Gastrocnemius medialis (tissue), 4 donors: ENCODE data around the gene KRT85. TPM values are rescaled to one million over a fixed set of nuclear protein-coding genes. Genes with fewer than 3 reads are reported as not detected.

ENCODE experiments used
- ATAC-seq, 2 donors: fragments of 150-250 bp; one replicate each; pipeline ENCODE4 v1.9.1; 2016
- DNase-seq, 2 donors: peaks; one replicate each; pipeline ENCODE4 v3.0.0-alpha.2; 2019
- H3K27ac ChIP-seq, 4 donors: fragments of 200-600 bp; sonication (generic); 1 replicate in 1 of 4; 2 replicates in 3 of 4; pipeline ENCODE4 v1.5.1; 2016 to 2018; ENCODE audit warnings: mild to moderate bottlenecking in 2 of 4, moderate library complexity in 1 of 4
- H3K27me3 ChIP-seq, 3 donors: fragments of 200-600 bp; sonication (generic) in 2 of 3; 1 replicate in 1 of 3; 2 replicates in 2 of 3; pipeline versions ENCODE4 v1.5.1 to v1.6.0; 2016 to 2019; ENCODE audit warnings: mild to moderate bottlenecking in 1 of 3, moderate library complexity in 1 of 3
- H3K36me3 ChIP-seq, 2 donors: fragments of 200-600 bp; sonication (generic) in 1 of 2; one replicate each; pipeline ENCODE4 v1.5.1; 2017 to 2018
- H3K4me1 ChIP-seq, 2 donors: fragments of 200-600 bp; sonication (generic) in 1 of 2; one replicate each; pipeline ENCODE4 v1.5.1; 2016 to 2017; ENCODE audit warnings: mild to moderate bottlenecking in 2 of 2
- H3K4me3 ChIP-seq, 4 donors: fragments of 200-600 bp; sonication (generic) in 3 of 4; 1 replicate in 1 of 4; 2 replicates in 3 of 4; pipeline ENCODE4 v1.5.1; 2016 to 2019; ENCODE audit warnings: mild to moderate bottlenecking in 2 of 4
- H3K9me3 ChIP-seq, 3 donors: fragments of 200-600 bp; sonication (generic) in 2 of 3; 1 replicate in 1 of 3; 2 replicates in 2 of 3; pipeline ENCODE4 v1.5.1; 2016 to 2019
- CTCF ChIP-seq, 5 experiments: fragments of 450-650 bp in 3 of 5; fragments of 200-600 bp in 2 of 5; sonication (generic) in 2 of 5; IDR thresholded peaks in 4 of 5; conservative IDR thresholded peaks in 1 of 5; 1 replicate in 4 of 5; 2 replicates in 1 of 5; pipeline ENCODE4 v1.5.1; 2016 to 2019; ENCODE audit warnings: antibody characterized with exemption in 5 of 5, mild to moderate bottlenecking in 3 of 5, moderate library complexity in 3 of 5
- POLR2A ChIP-seq, 2 donors: fragments of 450-650 bp; IDR thresholded peaks; one replicate each; pipeline ENCODE4 v1.6.1; 2017; ENCODE audit warnings: antibody characterized with exemption in 2 of 2, mild to moderate bottlenecking in 2 of 2, moderate library complexity in 2 of 2
- in situ Hi-C, 4 donors: fragments of 200-750 bp; cut with MboI; loops; one replicate each; pipeline versions ENCODE4 v1.15.0 to v1.8.0; 2017; ENCODE audit warnings: low sequenced_read_pairs in 4 of 4
- intact Hi-C: fragments of 100-400 bp; cut with DNase I; formaldehyde crosslinking; loops from one replicate; pipeline ENCODE4 v1.15.1; 2023; ENCODE audit warnings: low total_unique reads
- total RNA-seq, 4 donors: library from RNA; depleted of rRNA; stranded (reverse); fragments of >200 nt; gene quantifications; one replicate each; pipeline versions ENCODE4 v1.1.0 to v1.2.3, GENCODE V29; 2016

The KRT85 gene
- total RNA-seq, 4 donors from 2014 or later: not detected

GRCh38 chr12:52369211-52369610 lies 1.9 kb upstream of the KRT85 start:
- peaks cover 0 to 2% (median 0%) of the 10 kb centered on the region in 3 donors for H3K27me3 ChIP-seq
- H3K4me1 ChIP-seq: no peaks in the 10 kb centered on the region
- TF ChIP-seq CTCF (IDR thresholded peaks at IDR 0.05 in 4 of 5, conservative IDR thresholded peaks at IDR 0.05 in 1 of 5) (no peak), POLR2A (IDR thresholded peaks at IDR 0.05) (no peak)
- in situ Hi-C loops (loop anchor here in 1 of 4 donors (10.0 kb wide), 1 partner anchor 516 kb away; no protein-coding TSS in a partner anchor), intact Hi-C loops (no loop called here)
- no peak overlapping the region for H3K4me3 ChIP-seq
- no peak overlapping the region for H3K27ac ChIP-seq
- no peaks in the 10 kb centered on the region for H3K9me3 ChIP-seq
- DNase-seq (no peak), ATAC-seq (no peak)
- no peaks in the 10 kb centered on the region for H3K36me3 ChIP-seq

DNA sequence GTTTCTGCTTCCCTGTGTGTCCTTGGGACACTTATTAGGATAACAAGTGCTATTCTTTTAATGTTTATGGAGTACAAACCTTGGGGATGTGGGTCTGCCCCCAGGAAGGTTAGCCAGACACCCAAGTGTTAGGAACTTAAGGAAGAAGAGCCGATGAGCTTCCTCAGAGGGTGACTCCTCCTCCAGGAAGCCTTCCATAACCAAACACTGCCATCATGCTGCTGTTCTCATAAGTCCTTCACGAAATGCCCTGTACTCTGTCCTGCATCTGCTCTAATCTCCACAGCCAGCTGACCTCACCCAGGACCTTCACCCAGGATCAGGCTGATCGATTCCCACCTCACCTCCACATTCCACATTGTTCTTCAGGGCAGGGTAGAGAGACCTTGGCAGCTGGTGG lies 1.2 kb upstream of the KRT85 start:
- no peak for ATAC-seq
- Histone ChIP-seq H3K4me3 (no peak overlapping the region), H3K4me1 (no peaks in the 10 kb centered on the region), H3K27ac (no peak overlapping the region), H3K36me3 (no peaks in the 10 kb centered on the region), H3K27me3 (peaks cover 0 to 2% (median 0%) of the 10 kb centered on the region in 3 donors), H3K9me3 (no peaks in the 10 kb centered on the region)
- in situ Hi-C loops: loop anchor here in 1 of 4 donors (10.0 kb wide), 1 partner anchor 516 kb away; no protein-coding TSS in a partner anchor
- intact Hi-C loops: no loop called here
- DNase-seq: no peak
- no peak for TF ChIP-seq POLR2A (IDR thresholded peaks at IDR 0.05)
- no peak for TF ChIP-seq CTCF (IDR thresholded peaks at IDR 0.05 in 4 of 5, conservative IDR thresholded peaks at IDR 0.05 in 1 of 5)

GRCh38 chr12:52367876-52368275 lies 595 bp upstream of the KRT85 start:
- Histone ChIP-seq H3K4me3 (no peak overlapping the region), H3K27ac (no peak overlapping the region), H3K36me3 (no peaks in the 10 kb centered on the region), H3K9me3 (no peaks in the 10 kb centered on the region), H3K4me1 (no peaks in the 10 kb centered on the region), H3K27me3 (peaks cover 0 to 2% (median 0%) of the 10 kb centered on the region in 3 donors)
- intact Hi-C loops (no loop called here), in situ Hi-C loops (loop anchor here in 1 of 4 donors (10.0 kb wide), 1 partner anchor 517 kb away; no protein-coding TSS in a partner anchor)
- DNase-seq (no peak), ATAC-seq (no peak)
- TF ChIP-seq CTCF (IDR thresholded peaks at IDR 0.05 in 4 of 5, conservative IDR thresholded peaks at IDR 0.05 in 1 of 5) (no peak), POLR2A (IDR thresholded peaks at IDR 0.05) (no peak)

DNA sequence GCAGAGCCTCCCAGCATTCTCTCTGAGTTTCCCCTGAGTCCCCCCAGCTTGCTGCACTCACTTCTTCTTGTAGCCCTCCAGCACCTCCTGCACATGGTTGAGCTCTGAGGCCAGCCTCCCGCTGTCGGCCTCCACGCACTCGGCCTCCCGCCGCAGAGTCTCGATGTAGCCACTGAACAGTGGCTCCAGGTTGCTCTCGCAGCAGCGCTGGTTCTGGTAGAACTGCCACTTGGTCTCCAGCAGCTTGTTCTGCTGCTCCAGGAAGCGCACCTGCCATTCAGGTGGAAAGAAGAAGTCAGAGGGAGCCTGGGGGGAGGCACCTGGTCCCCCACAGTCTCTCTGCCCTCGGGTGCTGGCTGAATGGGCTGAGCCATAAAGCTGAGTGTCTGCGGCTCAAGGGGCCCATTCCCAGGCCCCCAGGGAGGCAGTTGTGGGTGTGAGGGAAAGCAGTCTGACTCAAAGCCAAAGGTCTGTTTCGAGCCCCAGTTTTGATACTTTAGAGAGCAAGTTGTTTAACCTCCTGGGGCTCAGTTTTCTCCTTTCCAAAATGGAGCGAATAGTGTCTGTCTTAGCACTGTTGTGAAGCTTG lies 2.3 kb downstream of the KRT85 start:
- Histone ChIP-seq H3K27ac (no peak overlapping the region), H3K36me3 (no peaks in the 10 kb centered on the region), H3K27me3 (peaks cover 0 to 2% (median 0%) of the 10 kb centered on the region in 3 donors), H3K4me3 (no peak overlapping the region), H3K4me1 (no peaks in the 10 kb centered on the region), H3K9me3 (no peaks in the 10 kb centered on the region)
- TF ChIP-seq POLR2A (IDR thresholded peaks at IDR 0.05): no peak
- no peak for TF ChIP-seq CTCF (IDR thresholded peaks at IDR 0.05 in 4 of 5, conservative IDR thresholded peaks at IDR 0.05 in 1 of 5)
- in situ Hi-C loops: loop anchor here in 1 of 4 donors (10.0 kb wide), 1 partner anchor 520 kb away; no protein-coding TSS in a partner anchor
- DNase-seq: no peak
- no peak for ATAC-seq
- intact Hi-C loops: no loop called here
